Left hindlimb (tissue), 1 donor: ENCODE results near the gene FLVCR2.
A peak's percentile ranks its signal among the peaks of the same experiment; 100 is the strongest.
"Not testable (repeated sequence)": the region's sequence is repeated elsewhere in the genome, so short reads cannot be mapped to it uniquely, and the experiment has no call there.

Experiments used
- DNase-seq: peaks from one replicate; pipeline ENCODE4 v3.0.0-alpha.2; 2018

The FLVCR2 gene

DNA sequence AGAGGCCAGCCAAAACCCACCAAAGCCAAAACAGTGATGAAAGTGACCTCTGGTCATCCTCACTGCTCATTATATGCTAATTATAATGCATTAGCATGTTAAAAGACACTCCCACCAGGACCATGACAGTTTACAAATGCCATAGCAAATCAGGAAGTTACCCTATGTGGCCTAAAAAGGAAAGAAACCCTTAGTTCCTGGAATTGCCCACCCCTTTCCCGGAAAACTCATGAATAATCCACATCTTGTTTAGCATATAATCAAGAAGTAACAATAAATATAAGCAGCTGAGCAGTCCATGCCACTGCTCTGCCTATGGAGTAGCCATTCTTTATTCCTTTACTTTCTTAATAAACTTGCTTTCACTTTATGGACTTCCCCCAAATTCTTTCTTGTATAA, 21.7 kb downstream of the FLVCR2 start:
- DNase-seq = not testable (repeated sequence)

DNA sequence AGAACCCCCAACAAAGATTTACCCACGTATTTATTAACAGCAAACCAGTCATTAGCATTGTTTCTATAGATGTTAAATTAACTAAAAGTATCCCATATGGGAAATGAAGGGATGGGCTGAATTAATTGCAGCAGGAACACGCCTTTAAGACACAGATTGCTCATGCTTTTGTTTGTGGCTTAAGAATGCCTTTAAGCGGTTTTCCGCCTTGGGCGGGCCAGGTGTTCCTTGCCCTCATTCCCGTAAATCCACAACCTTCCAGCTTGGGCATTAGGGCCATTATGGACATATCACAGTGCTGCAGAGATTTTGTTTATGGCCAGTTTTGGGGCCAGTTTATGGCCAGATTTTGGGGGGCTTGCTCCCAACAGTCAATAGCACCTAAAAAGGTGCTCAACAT, 22.6 kb downstream of the FLVCR2 start:
- not testable (repeated sequence) for DNase-seq

DNA sequence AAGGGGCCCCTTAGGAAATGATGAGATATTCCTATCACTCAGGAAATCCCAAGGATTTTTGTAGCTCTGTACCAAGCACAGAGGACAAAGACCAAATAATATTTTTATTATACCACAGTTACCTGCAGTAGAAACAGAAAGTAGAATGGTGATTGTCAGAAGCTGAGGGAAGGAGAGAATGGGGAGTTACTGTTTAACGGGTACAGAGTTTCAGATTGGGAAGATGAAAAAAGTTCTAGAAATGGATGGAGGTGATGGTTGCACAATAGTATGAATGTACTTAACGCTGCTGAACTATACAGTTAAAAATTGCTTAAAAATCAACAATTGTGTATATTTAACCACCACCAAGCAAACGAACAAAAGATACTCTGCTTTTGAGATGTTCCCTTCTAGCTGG, 24.1 kb downstream of the FLVCR2 start:
- no peak for DNase-seq

DNA sequence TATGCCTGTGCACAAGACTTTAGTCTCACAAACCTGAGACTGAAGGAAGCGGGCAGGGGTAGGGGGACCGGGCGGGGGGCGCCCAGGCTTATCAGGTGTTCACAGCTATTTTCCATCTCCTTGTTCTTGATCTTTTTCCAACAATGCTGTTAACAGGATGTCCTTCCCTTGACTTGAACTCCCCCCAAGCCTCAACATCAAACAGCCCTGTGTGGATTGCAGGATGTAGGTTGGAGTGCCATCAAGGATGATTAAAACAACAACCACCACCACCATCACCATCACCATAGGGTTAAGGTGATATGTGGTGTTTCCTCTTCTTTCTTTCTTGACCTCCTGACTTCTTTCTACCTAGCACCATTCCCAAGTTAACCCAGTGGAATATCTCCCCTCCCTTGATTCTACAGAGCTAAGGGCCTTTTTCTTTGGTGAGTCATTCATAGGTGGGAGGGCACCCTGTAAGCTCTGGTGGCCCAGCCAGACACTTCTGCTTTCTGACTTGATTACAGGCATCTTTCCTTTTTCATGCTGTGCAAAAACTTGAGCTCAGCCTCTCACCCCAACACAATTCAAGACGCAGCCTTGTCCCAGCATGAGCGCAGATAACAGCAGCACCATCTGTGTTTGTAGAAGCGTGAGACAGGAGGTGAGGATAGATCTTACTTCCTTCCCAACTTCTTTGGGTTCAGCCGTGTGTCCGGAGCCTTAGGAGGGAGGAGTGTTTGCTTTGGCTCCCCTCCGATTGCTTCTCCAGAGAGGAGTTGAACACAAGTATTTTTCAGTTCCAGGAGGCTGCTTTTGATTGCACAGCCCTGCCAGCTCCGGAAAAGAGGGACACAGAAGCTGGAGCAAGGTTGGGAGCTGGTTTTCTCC, 26.8 kb downstream of the FLVCR2 start:
- peak; percentile 41 for DNase-seq

DNA sequence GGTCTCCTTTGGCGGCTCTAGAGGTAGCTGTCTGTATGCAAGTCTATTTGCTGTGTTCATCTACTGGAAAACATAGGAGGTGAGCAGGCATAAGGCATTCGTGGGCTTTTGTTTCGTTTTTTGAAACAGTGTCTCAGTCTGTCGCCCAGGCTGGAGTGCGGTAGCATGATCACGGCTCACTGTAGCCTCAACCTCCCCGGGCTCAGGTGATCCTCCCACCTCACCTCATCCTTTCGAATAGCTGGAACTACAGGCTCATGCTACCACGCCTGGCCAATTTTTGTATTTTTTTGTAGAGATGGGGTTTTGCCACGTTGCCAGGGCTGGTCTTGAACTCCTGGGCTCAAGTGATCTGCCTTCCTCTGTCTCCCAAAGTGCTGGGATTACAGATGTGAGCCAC, 27.5 kb downstream of the FLVCR2 start:
- no peak for DNase-seq

DNA sequence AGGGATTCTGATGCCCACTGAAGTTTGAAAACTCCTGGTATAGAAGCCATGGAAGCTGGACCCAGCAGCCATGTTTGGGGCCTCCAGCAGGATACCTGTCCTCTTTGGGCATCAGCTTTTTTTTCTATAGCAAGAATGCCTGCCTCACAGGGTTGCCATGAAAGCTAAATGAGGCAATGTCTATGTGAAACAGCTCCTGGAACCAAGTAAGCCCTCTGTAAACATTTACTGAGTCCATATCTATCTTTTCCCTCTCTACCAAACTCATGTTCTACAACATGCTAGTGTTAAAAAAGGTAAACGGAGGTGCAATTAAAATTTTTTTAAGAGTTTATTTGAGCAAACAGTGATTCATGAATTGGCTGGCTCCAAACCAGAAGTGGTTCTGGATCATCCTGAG, 28.6 kb downstream of the FLVCR2 start:
- DNase-seq = no peak

DNA sequence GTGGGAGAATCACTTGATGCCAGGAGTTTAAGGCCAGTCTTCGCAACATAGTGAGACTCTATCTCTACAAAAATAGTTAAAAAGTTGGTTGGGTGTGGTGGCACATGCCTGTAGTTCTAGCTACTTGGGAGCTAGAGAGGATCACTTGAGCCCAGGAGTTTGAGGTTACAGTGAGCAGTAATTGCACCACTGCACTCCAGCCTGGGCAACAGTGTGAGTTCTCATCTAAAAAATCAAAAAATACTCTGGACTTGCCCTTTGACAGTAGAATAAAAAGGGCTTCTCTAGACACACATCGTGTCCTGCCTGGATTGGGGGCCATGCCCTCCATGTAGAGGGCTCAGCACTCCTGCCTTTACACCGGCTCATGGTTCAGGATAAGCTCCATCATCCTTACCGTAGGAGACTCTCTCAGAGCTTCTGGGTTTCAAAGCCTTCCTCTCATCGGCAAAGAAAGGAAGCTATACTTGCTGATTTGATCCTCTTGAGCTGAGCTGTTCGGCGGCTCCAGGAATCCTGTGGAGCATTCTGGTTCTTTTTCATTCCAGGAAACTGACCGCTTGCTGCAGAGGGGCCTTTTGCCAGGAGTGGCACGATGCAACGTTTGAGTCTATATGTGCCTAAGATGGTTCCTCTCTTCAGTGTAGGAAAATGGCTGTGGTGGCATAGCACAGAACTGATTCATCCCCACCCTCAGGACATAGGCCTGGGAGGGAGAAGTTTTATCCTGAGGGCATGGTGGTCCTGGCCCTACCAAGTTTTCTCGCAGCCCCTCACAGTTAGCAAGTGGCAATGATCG, 29.6 kb downstream of the FLVCR2 start:
- DNase-seq = no peak

DNA sequence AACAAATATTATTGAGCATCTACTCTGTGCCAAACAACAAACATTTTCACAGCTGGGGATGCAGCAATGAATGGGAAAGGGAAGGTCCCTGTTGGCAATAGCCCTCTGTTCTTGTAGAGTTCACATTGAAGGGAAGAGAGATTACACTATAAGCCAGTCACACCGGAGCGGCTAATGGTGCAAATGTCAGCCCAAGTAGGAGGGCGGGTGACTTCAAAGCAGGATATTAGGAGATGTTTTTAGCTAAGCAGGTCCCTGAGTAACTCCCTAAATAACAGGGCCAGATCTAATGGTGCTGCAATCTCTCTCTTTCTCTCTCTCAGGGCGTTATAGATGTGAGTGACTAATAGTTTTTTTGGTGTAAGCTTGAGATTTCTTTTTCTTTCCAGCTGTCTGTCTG, 30.7 kb downstream of the FLVCR2 start:
- no peak for DNase-seq

DNA sequence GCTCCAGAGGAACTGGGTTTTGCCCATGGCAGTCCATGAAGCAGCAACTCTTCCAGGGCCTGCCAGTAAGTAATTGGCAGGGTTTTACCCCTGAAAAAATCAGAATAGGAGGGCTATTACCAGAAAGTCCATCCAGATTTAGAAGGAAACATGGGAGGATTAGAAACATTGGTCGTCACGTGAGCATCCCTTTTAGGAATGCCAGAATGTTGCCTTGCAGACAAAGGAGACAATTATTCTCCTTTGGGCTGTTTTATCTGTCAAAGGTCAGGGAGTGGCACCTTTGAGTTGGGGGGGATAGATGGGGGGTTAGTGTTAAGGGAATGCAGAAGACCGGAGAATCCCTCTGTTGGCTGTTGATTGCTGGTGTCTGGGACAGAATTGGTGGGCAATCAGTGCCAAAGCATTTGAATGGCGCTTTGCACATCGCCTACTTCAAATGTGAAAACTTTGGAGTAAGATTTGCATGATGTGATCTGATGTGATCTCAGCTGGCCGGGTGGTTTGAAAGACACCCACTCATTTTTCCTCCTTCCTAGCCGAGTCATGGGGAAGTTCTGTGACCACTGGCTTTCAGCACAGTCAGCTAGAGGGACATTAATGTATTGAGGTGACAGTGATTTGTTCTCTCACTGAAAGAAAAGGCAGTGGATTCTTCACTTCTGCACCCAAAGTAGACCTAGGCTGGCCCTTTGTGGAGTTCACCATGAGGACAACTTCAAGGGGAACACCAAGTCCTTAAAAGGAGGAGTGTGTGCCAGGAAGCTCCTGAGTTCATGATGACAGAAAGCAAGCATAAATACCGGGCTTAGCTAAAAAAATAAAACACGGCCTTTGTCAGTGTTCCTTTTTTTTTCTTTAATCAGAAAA, 31.4 kb downstream of the FLVCR2 start:
- DNase-seq = no peak

DNA sequence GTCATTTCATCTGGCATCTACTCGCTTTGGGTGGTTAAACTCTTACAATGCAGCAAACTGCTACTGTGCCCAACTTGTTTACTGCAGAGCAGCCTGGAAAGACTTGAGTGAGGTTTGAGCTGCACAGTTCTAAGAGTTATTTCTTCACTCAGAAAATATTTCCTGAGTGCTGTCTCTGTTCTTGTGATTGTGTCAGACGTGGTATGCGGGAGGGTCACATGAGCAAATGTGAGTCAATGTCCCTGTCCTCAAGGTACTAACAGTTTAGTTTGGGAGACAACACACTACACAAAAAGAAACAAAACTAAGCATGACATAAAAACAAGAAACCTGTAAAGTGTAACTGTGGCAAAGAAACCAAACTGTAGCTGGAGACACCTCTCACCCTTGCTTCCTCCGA, 32.4 kb downstream of the FLVCR2 start:
- DNase-seq = no peak

DNA sequence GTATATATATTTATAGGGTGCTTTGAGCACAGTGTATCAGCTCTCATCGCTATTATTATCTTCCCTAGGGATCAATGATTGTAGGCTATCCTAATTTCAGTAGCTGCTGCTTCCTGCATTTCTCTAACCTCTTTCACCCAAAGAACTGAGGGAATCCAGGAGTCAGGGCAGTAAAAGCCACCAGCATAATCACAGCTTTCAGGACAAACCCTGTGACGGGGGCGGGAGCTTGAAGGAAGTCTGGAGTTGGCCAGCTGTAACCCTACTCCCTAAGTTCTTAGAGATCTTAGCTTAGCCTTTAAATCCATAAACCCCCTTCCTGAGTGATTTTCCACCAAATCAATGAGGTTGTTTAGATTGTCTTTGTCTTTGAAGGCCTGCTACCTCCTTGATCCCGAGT, 33.7 kb downstream of the FLVCR2 start:
- DNase-seq = no peak

DNA sequence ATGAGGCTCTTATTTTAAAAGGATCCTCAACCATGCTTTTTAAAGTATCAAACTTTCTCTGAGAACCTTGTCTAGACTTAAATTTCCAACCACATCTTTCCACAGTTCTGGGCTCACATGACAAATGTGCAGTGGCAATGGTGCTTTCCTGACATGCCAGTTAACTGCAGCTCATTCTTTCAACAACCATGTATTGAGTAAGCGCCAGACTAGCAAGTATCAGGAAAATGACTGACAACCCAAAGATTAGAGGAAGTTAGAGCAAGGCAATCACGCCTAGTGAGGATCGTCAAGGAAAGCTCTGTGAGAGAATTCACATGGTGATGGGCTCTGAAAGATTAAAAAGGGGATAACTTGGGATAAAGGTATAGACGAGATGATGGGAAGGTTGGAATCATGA, 35.8 kb downstream of the FLVCR2 start:
- DNase-seq = no peak

DNA sequence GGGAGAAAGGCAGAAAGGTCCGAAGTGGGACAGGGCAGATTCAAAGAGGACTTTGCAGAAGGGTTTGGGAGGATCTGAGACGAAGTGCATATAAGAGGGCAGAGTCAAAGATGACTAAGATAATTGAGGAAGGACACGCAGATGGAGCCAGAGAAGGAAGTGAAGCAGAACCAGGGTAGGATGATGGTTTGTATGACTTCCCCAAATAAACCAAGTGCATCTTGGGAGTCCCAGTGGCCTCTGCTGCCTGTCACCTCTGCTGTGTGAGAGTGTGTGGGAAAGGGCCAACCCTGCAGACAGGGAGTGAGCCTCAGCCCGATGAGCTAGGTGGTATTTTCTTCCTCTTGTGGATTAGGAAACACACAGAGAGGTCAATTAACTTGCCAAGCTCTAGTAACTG, 36.8 kb downstream of the FLVCR2 start:
- no peak for DNase-seq

DNA sequence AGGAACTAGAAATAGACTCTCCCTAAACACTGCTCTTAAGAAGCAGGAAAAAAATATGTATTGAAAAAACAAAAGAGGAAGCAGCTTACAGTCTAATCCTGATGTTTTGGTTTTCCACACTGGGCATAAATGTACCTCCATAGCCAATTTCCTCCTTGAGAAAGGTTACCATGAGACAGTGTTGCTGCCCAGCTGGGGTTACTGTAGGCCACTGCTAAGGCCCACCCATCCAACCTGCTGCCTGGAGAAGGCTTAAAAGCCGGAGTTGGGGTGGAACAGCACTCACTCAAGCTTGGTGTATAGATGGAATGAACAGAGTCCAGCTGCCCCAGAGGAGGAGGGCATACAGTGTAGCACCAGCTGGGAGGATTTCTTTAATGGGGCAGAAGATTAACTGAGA, 41.1 kb downstream of the FLVCR2 start:
- DNase-seq = no peak

DNA sequence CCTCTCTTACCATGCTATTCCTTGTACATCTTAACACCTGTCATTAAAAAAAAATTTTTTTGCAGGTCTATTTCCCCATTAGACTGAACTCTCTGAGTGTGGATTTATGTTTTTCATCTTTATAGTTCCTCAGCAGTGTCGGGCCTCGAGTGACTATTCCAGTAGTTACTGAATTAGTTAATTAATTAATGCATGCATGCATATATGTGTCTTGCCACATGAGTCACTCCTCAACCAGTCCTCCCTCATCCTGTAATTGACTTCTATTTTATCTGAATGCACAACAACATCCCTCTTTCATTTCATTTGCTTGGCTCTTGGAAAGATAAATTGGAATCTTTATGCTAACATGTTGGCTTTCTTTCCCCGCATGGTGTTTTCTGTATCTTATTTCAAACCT, 46.6 kb downstream of the FLVCR2 start:
- no peak for DNase-seq

DNA sequence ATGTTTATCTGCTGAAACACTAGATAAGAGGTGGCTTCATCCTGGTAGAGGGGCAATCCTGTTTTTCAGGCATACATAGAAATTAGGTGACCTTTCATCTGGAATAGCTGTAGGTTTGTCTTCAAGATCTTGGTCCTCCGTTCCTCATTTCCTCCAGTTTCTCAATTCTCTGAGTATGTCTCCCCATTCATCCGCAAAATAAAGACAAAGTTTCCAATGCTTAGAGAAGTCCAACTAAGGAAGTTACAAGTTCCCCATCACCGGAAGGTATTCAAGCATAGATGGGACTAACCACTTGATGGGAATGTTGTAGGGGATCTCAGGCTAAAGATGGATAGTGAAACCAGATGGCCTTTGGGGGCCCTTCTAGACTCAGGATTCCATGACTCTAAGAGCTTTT, 48.0 kb downstream of the FLVCR2 start:
- DNase-seq = no peak

DNA sequence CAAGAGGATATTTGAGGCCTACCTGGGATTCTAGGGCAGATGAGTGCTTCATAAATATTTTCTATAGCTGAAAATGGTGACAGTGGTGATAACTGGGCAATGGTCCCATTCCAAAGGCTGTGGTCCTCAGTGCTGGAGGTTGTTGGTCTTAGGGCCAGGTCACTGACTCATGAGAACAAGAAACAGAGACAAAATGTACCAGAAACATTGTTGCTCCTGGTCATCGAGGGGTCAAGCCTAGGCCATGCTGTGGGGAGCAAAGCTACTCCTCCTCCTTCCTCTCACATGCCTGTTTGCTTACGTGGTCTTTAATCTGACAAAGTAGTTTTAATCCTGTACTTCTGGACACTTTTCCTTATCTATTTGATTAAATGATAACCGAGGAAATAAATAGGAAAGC, 48.4 kb downstream of the FLVCR2 start:
- no peak for DNase-seq

DNA sequence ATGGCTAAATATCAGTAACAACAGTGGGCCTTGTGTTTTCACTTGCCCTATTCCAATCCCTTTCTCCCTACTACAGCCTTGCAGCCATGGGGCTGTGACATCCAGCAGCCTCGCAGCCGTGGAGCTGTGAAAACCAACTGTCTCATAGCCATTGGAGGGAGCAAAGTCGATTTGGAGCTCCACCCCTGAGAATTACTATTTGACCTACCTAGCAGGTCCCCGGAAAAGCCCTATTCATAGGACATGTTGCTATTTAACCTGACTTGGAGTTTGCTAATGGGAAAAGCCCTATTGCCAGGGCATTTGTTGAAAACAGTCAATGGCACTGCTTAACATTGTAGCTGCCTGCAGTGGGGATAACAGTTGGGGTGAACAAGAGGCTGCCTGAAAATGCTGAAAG, 49.0 kb downstream of the FLVCR2 start:
- no peak for DNase-seq

DNA sequence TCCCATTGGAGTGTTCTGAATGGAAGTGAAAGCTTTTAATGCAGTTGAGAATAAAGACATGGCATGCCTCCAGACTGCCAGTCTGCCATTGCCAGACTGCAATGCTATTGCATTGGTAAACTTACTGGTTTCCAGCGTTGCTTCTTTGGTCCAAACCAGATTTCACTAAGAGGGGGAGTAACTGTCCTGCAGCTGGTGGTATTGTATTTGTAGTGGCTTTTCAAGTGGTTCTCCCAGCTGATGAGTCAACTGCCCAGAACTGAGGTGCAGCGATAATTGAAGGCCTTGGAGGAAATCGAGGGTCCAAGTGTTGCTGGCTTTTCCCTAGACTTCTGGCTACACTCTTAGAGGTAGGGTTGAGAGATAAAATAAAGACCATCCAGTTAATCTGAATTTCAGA, 50.4 kb downstream of the FLVCR2 start:
- no peak for DNase-seq

DNA sequence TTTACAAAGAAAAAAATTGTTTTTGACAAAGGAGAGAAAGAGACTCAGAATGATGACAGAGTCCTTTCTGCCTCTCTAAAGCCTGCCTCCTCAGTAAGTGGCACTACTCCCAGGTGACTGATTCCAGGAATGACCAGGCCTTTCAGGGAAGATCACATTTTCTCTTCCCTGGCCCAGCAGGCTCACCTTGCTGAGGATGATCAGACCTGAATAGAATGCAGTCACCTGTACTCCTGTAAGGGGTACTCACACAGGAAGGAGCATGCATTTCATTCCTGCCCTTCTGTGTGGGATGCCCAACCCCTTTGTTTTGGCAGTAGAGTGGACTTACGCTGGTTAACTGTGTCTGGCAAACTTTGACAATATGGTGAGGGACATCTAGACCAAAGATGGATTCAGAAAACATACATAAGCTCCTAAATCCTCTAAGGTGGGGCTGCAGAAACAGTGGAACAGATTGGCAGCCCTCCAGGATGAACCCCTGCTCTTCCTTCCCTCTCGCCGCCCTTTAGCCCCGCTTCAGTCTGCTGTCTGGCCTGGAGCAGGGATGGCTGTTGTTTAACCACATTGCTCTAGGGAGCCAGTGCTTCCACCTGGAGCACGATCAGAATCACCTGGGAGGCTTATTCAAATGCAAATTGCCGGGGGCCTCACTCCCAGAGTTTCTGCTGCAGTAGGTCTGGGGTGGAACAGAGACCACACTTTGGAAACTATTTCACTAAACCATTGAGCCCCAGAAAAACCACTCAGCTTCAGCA, 52.5 kb downstream of the FLVCR2 start:
- DNase-seq = no peak

DNA sequence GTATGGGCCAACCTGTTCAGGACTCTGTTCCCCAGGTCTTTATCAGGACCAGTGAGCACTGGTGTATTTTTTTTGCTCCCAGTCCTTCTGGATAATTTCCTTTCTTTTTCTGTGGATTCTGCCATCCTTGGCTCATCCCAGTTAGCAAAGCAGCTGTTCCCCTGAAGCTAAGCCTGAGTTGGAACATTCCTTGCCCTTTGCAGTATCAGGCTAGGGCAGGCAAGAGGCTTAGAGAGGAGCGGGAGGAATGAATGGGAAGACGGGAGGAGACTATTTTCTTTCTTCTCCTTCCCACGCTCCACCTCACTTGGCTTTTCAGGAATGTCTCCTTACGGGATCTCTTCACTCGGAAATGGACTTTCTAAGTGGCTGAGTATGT, 53.0 kb downstream of the FLVCR2 start:
- no peak for DNase-seq

DNA sequence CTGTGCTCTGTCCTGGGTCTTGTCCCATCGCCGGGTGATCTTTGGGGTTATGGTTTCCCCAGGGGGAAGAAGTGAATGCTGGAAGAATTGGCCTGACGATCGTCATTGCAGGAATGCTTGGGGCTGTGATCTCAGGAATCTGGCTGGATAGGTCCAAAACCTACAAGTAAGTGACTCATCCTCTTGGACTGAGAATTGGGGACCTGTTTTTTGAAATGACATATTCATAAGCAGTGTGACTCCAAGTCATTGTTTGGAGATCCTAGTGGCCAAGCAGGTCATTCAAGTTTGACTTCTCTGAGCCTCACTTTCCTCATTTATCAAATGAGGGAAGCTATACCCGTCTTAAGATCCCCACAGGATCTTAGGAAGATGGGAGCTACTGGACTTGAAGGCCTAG, 56.4 kb downstream of the FLVCR2 start:
- no peak for DNase-seq
